ENCODE results near the gene CCDC97. TPM values are rescaled to one million over a fixed set of nuclear protein-coding genes. Genes with fewer than 3 reads are reported as not detected.

The CCDC97 gene
- total RNA-seq, 1 experiment from 2014 or later, result 23.0 TPM

DNA sequence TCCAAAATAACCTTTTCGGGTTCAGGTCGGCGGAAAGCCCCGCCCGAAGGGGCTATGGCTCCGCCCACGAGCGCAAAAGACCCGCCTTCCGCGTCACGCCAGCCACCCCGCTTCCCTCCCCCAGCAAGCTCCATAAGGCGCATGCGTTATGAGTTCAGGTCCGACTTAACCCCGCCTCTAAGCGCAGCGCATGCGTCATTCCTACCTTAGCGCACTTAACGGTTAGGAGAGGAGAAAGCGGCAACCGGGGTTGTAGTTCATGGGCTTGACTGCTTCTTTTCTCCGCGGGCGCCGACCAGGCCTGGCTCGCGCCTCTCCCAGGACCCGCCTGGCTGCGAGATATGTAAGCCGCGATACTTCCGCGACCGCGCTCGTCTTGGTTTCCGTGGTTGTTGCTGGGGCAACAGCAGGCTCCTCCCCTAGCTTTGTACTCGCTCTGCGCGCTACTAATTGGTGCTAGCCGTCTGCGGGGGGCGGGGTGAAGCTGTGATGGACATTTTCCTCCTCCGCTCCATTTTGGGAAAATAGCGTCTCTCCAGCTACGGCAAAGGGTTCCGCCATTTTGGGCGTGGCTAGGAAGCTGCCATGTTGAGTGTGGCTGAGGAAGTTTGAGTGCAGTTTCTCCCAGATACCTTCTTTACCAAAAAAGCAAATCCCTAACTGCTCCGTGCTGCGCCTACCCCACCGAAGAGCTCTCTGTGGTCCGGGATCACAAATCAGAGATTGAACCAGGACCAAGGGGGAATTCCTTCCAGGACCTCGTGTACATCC lies 54.0 kb downstream of the CCDC97 start, which contains the start of gene B9D2:
Gene B9D2, minus strand, starts transcription at position 397 of the 771 bp plus-strand sequence. CDS start 630 bp downstream, outside the sequence.
- RAD21 ChIA-PET (ENCODE audit: low non-redundant PET in 1 of 2, low total read pairs in 2 of 2, uncharacterized antibody in 2 of 2, unreplicated experiment in 2 of 2), result interaction anchor here in 1 of 2 experiments (1.1 kb wide), 1 partner anchor 12 kb away, joined by 4 read pairs; no protein-coding TSS in a partner anchor
- intact Hi-C loops (cut with micrococcal nuclease), result no loop called here
- BruUV-seq (replicated peaks), result TSS peak; percentile 87

More for the DNA sequence above, 54.0 kb downstream of the CCDC97 start, which contains the start of gene B9D2:
- POLR2A ChIA-PET, result interaction anchor here (0.9 to 2.1 kb wide), 7 partner anchors 9 to 520 kb away, joined by 3 to 13 read pairs (median 4); partner anchors contain the start of gene DMAC2
- TF ChIP-seq TCF7L2 (IDR thresholded peaks at IDR 0.05; ENCODE audit: borderline replicate concordance, extremely low read depth, insufficient read depth, insufficient read length) (peak; percentile 86), FOSL1 (IDR thresholded peaks at IDR 0.05; ENCODE audit: low read depth) (no peak), SRF (IDR thresholded peaks at IDR 0.05; ENCODE audit: low read depth) (peak; percentile 90), POLR2A (IDR thresholded peaks at IDR 0.05; ENCODE audit: borderline replicate concordance, extremely low read depth, insufficient read depth, insufficient read length) (peak; percentile 63), EGR1 (IDR thresholded peaks at IDR 0.05; ENCODE audit: low read depth) (peak; percentile 76), SIN3A (IDR thresholded peaks at IDR 0.05; ENCODE audit: low read depth) (no peak), CEBPB (IDR thresholded peaks at IDR 0.05; ENCODE audit: low read depth) (no peak), ZFX (IDR thresholded peaks at IDR 0.05) (0 out of 2 replicates have a peak, but pooled peaks have one; percentile 42), SP1 (IDR thresholded peaks at IDR 0.05; ENCODE audit: low read depth) (peak; percentile 35; the same call in 1 of the 2 replicates), YY1 (IDR thresholded peaks at IDR 0.05; ENCODE audit: extremely low read depth, insufficient replicate concordance, low read depth, low read length) (peak; percentile 99), ZNF274 (IDR thresholded peaks at IDR 0.05; ENCODE audit: low read depth, low read length) (no peak), CBX3 (IDR thresholded peaks at IDR 0.05; ENCODE audit: low read depth) (no peak), JUND (IDR thresholded peaks at IDR 0.05) (no peak), POLR2AphosphoS5 (IDR thresholded peaks at IDR 0.05; ENCODE audit: low read depth, low read length) (peak; percentile 76)
- TF ChIP-seq, protein P1, sequence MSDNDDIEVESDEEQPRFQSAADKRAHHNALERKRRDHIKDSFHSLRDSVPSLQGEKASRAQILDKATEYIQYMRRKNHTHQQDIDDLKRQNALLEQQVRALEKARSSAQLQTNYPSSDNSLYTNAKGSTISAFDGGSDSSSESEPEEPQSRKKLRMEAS (IDR thresholded peaks at IDR 0.05), result no peak
- TF ChIP-seq, protein P2, sequence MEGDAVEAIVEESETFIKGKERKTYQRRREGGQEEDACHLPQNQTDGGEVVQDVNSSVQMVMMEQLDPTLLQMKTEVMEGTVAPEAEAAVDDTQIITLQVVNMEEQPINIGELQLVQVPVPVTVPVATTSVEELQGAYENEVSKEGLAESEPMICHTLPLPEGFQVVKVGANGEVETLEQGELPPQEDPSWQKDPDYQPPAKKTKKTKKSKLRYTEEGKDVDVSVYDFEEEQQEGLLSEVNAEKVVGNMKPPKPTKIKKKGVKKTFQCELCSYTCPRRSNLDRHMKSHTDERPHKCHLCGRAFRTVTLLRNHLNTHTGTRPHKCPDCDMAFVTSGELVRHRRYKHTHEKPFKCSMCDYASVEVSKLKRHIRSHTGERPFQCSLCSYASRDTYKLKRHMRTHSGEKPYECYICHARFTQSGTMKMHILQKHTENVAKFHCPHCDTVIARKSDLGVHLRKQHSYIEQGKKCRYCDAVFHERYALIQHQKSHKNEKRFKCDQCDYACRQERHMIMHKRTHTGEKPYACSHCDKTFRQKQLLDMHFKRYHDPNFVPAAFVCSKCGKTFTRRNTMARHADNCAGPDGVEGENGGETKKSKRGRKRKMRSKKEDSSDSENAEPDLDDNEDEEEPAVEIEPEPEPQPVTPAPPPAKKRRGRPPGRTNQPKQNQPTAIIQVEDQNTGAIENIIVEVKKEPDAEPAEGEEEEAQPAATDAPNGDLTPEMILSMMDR (IDR thresholded peaks at IDR 0.05 in 2 of 3, conservative IDR thresholded peaks at IDR 0.05 in 1 of 3; ENCODE audit: borderline replicate concordance in 1 of 3, insufficient read depth in 1 of 3, low read depth in 2 of 3, low read length in 2 of 3), result no peak
- Histone ChIP-seq H3K4me2 (ENCODE audit: low read length) (peak within 1 kb of the TSS; percentile 89), H3K9me3 (ENCODE audit: control insufficient read depth in 1 of 2, insufficient read depth in 1 of 2, low read depth in 1 of 2, low read length in 2 of 2) (no peaks in the 10 kb centered on the region), H3K36me3 (ENCODE audit: control insufficient read depth in 1 of 2, insufficient read depth in 2 of 2, low read length in 2 of 2) (no peaks in the 10 kb centered on the region), H3K79me2 (ENCODE audit: insufficient read depth, low read length) (peaks cover 12% of the 10 kb centered on the region; the same call in 1 of the 2 replicates), H3K9ac (ENCODE audit: low read length) (peak within 1 kb of the TSS; percentile 77), H2AFZ (ENCODE audit: low read depth, low read length, poor library complexity, severe bottlenecking) (no peak within 1 kb of the TSS), H3K9me2 (ENCODE audit: insufficient read depth) (no peaks in the 10 kb centered on the region), H3K4me3 (replicated peaks in 1 of 2; ENCODE audit: low read depth in 1 of 2, low read length in 2 of 2) (peak within 1 kb of the TSS; percentile 69 to 70), H4K20me1 (ENCODE audit: insufficient read depth) (no peaks in the 10 kb centered on the region), H3K27ac (ENCODE audit: low read depth, low read length) (peak within 1 kb of the TSS; percentile 89), H3K27me3 (ENCODE audit: insufficient read depth, low read length) (no peaks in the 10 kb centered on the region), H3K4me1 (ENCODE audit: control insufficient read depth in 1 of 2, insufficient read depth in 2 of 2, low read length in 2 of 2) (peaks cover 8 to 45% of the 10 kb centered on the region in 2 experiments; a peak in 3 of 4 replicates)
- CTCF ChIA-PET, result interaction anchor here (1.0 to 3.3 kb wide), 9 partner anchors 9 to 207 kb away, joined by 3 to 54 read pairs (median 6); partner anchors contain the start of genes DMAC2 and TGFB1
- ATAC-seq, result peak; percentile 96
- DNase-seq (ENCODE audit: low read depth, low spot score), result peak; percentile 96

All from HCT116 (cell line).